ENCODE data around the gene CYP27C1. TPM values are rescaled to one million over a fixed set of nuclear protein-coding genes. Genes with fewer than 3 reads are reported as not detected.
A peak's percentile ranks its signal among the peaks of the same experiment; 100 is the strongest.

The CYP27C1 gene
- total RNA-seq, 4 donors from 2014 or later: under 0.01 to 0.26 TPM; not detected in 2

DNA sequence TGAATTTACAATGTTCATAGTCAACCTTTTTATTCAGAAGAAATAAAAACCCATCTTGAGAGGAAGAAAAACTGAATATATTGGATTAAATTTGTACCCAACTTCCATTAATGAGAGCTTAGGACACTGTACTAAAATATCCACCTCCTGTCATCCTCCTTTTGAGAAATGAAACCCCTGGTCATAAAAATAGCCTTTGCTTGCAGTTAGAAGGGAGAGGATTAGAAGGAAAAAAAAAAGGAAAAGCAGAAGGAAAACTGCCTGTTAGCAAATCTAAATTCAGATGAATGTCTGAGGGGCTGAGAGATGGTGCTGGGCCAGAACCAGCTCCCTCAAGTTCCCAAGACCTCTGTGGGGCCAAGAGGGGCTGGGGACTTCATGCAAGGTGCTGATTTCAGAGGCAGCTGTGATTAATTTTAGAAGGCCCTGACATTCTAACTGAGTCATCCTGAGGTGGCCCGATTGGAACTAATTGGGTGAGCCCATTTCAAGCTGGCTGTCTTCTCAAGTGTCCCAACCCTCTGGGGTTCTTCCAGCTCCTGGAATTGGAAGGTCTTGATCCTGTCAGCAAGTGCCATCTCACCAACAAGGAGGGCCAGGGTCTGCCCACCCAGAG lies 74.7 kb downstream of the CYP27C1 start:
- intact Hi-C loops (cut with DNase I): no loop called here

DNA sequence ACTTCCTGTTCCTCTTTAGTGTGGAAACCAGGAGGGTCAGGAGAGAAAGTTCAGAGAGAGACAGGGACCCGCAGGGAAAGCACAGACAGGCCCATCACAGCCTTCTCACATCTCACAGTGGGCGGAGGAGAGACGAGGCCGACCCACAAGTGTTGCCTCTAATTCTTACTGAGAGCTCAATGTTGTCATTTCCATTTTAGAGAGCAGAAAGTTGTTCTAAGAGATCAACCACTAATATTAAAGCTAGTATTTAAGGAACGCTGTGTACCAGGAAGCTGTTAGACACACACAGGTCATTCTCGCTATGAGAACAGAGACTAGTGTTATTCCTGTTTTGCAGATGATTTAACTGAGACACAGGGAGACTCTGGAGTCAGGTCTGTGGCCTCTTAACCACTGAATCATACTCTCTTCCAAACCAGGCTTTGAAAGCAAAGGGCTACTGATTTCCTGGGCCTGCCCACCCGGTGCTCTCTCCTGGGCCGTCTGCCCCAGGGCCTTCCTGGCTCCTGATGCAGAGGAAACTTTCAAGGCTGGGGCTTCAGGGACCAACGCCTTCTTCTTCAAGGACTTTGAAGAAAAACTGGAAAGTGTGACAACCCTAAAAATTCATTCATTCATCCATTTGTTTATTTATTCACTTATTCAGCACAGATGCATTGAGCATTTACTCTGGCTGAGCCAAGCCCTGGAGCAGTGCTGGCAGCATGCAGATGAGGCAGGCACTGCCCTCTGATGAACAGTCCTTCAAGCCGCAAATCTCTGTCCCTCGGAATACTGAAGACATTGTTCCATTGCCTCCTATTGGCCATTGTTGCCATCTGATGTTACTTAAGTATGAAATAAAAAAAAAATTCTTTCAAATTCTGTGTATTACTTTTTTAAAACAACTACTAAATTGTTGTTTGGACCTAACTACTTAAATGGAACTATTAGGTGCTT lies 76.0 kb downstream of the CYP27C1 start:
- Histone ChIP-seq H3K4me3 (no peak overlapping the region), H3K4me1 (peaks cover 23 to 48% (median 40%) of the 10 kb centered on the region in 4 donors), H3K36me3 (no peaks in the 10 kb centered on the region), H3K27me3 (no peaks in the 10 kb centered on the region), H3K9me3 (no peaks in the 10 kb centered on the region), H3K27ac (replicated peaks in 1 of 4) (peak overlapping the region; percentile 41 to 75 (median 54))
- WGBS: 57% methylated on average over 11 of the region's 11 CpGs
- intact Hi-C loops (cut with DNase I): no loop called here
- DNase-seq (ENCODE audit: extremely low spot score): no peak
- no peak for TF ChIP-seq POLR2A (IDR thresholded peaks at IDR 0.05; ENCODE audit: low read depth)
- TF ChIP-seq, protein P1, sequence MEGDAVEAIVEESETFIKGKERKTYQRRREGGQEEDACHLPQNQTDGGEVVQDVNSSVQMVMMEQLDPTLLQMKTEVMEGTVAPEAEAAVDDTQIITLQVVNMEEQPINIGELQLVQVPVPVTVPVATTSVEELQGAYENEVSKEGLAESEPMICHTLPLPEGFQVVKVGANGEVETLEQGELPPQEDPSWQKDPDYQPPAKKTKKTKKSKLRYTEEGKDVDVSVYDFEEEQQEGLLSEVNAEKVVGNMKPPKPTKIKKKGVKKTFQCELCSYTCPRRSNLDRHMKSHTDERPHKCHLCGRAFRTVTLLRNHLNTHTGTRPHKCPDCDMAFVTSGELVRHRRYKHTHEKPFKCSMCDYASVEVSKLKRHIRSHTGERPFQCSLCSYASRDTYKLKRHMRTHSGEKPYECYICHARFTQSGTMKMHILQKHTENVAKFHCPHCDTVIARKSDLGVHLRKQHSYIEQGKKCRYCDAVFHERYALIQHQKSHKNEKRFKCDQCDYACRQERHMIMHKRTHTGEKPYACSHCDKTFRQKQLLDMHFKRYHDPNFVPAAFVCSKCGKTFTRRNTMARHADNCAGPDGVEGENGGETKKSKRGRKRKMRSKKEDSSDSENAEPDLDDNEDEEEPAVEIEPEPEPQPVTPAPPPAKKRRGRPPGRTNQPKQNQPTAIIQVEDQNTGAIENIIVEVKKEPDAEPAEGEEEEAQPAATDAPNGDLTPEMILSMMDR (IDR thresholded peaks at IDR 0.05): peak in 2 of 3 experiments; percentile 2 to 15

More for the DNA sequence above, 74.7 kb downstream of the CYP27C1 start:
- Histone ChIP-seq H3K36me3 (no peaks in the 10 kb centered on the region), H3K27ac (replicated peaks in 1 of 4) (peak overlapping the region in 3 of 4 donors; percentile 12 to 75 (median 46)), H3K9me3 (no peaks in the 10 kb centered on the region), H3K27me3 (no peaks in the 10 kb centered on the region), H3K4me3 (no peak overlapping the region), H3K4me1 (peaks cover 23 to 48% (median 40%) of the 10 kb centered on the region in 4 donors)
- no peak for DNase-seq (ENCODE audit: extremely low spot score)
- 0% methylated on average over 1 of the region's 1 CpG for WGBS
- TF ChIP-seq EP300 (IDR thresholded peaks at IDR 0.05): no peak
- TF ChIP-seq POLR2A (IDR thresholded peaks at IDR 0.05; ENCODE audit: low read depth): no peak
- no peak for TF ChIP-seq POLR2AphosphoS5 (IDR thresholded peaks at IDR 0.05)
- TF ChIP-seq, protein P1 (IDR thresholded peaks at IDR 0.05): no peak

DNA sequence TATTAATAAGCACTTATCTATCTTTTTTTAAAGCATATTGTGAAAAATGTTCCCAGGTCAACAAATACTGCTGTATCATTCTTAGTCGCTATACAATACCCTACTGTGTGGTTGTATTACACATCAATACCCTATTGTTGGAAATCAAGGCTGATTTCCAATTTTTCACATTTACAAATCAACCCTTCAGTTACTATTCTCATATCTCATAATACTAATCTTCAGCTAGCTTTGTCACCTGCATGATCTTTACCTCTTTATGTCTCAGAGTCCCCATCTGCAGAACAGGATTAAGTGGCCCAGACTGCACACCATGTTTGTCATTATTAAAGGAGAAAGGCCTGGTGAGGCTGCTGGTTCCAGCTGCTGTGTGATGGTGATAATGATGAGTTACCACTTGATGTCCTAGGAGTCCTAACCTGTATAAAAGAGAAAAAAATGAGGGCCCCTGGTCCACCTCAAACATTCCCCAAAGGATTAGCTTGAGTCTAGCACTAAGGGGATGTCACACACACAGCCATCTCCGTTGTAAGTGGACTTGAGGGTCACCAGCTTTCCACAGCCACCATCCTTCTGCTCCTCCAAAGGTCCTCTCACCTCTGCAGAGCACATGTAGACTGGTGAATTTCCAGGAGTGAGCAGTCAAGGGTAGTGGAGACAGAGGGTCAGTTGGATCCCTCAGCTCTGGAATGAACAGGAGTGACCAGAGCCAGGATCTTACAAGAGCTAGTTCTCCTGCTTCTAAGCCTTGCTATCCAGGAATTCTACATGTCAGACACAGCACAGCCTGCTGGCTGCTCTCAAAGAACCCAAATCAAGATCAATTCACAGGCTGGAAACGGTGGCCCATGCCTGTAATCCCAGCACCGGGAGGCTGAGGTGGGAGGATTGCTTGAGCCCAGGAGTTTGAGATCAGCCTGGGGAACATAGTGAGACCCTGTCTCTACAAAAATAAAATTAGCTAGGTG lies 77.2 kb downstream of the CYP27C1 start:
- no peak for DNase-seq (ENCODE audit: extremely low spot score)
- no peaks in the 10 kb centered on the region for H3K36me3 ChIP-seq
- no peak overlapping the region for H3K4me3 ChIP-seq
- no peaks in the 10 kb centered on the region for H3K27me3 ChIP-seq
- WGBS: 91% methylated on average over 4 of the region's 4 CpGs
- peaks cover 23 to 48% (median 40%) of the 10 kb centered on the region in 4 donors for H3K4me1 ChIP-seq
- intact Hi-C loops (cut with DNase I): no loop called here
- peak overlapping the region; percentile 41 to 75 (median 54) for H3K27ac ChIP-seq (replicated peaks in 1 of 4)
- TF ChIP-seq POLR2AphosphoS5 (IDR thresholded peaks at IDR 0.05) (no peak), EP300 (IDR thresholded peaks at IDR 0.05) (no peak), POLR2A (IDR thresholded peaks at IDR 0.05; ENCODE audit: low read depth) (no peak)
- TF ChIP-seq, protein P1 (IDR thresholded peaks at IDR 0.05): no peak
- no peaks in the 10 kb centered on the region for H3K9me3 ChIP-seq

DNA sequence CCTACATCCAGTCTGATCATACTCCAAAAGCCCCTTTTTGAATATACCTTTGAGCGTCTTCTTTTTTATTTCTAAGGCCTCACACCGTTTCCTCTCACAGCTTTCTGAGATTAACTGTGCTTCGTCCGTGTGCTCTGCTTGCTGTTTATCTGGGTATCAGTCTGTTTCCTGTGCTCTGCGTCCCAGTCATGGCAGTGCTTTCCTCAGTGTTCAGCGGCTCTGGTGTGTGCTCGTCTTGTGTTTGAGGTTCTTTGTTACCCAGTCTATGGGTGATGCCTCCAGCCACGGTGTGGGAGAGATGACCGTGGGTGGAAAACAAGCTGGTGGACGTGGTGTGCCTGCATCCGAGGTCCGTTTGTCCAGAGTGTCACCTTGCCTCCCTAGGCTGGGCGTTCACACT lies 79.6 kb downstream of the CYP27C1 start:
- no peak for DNase-seq (ENCODE audit: extremely low spot score)
- H3K4me1 ChIP-seq: peaks cover 19 to 29% (median 28%) of the 10 kb centered on the region in 4 donors
- H3K27me3 ChIP-seq: no peaks in the 10 kb centered on the region
- H3K9me3 ChIP-seq: no peaks in the 10 kb centered on the region
- H3K36me3 ChIP-seq: no peaks in the 10 kb centered on the region
- intact Hi-C loops (cut with DNase I): no loop called here
- H3K27ac ChIP-seq (replicated peaks in 1 of 4): no peak overlapping the region
- 75% methylated on average over 12 of the region's 13 CpGs for WGBS
- TF ChIP-seq POLR2A (IDR thresholded peaks at IDR 0.05; ENCODE audit: low read depth) (no peak), EP300 (IDR thresholded peaks at IDR 0.05) (no peak), POLR2AphosphoS5 (IDR thresholded peaks at IDR 0.05) (no peak)
- TF ChIP-seq, protein P1 (IDR thresholded peaks at IDR 0.05): no peak
- H3K4me3 ChIP-seq: no peak overlapping the region

Measured in esophagus muscularis mucosa (tissue), 4 donors.